PFSK-1 (cell line): Measurements from ENCODE around the gene GCFC2.

ENCODE experiments used
- FOXP2 ChIP-seq: optimal IDR thresholded peaks from 2 replicates; pipeline ENCODE3; 2011; ENCODE audit warnings: borderline replicate concordance, control low read depth, inconsistent platforms; ENCODE audit not compliant: insufficient read depth; ENCODE audit errors: extremely low read length, extremely low read depth
- POLR2AphosphoS5 ChIP-seq: IDR thresholded peaks from 2 replicates; pipeline ENCODE4 v1.6.1; 2012; ENCODE audit warnings: low read depth, mild to moderate bottlenecking, control low read depth, low read length, moderate library complexity
- SIN3A ChIP-seq: IDR thresholded peaks from 2 replicates; pipeline ENCODE4 v1.6.1; 2012; ENCODE audit warnings: mild to moderate bottlenecking, low read length, moderate library complexity, borderline replicate concordance; ENCODE audit not compliant: insufficient read depth
- TAF1 ChIP-seq: IDR thresholded peaks from 2 replicates; pipeline ENCODE4 v1.6.1; 2012; ENCODE audit warnings: low read length, control low read depth, borderline replicate concordance; ENCODE audit not compliant: insufficient read depth
- TF ChIP-seq, protein P1 (sequence below), 2 experiments: IDR thresholded peaks; 2 replicates each; pipeline versions ENCODE4 v1.6.1 to v1.8.0; 2011 to 2012; ENCODE audit warnings: low read depth in 2 of 2, low read length in 2 of 2, control low read depth in 1 of 2, inconsistent platforms in 1 of 2, mild to moderate bottlenecking in 1 of 2, moderate library complexity in 1 of 2; ENCODE audit not compliant: insufficient read depth in 1 of 2

DNA sequence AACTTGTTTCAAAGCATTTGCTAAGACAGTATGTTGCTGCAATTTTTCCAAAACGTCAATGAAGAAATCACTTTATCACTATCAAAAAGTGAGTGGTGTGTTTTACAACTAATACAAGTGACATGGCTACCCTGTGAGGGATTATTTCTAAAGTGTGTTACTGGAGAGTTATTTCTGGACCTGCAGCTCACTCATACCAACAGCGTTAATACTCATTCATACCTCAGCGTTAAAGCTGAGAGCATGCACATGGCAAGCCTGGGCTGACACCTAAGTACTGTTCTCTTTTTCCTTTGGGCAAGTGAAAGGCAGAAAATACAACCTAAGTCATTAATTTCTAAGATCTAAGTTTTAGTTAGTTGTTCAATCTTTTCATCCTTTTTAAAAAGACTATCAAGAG is 77.1 kb downstream of the GCFC2 start:
- TF ChIP-seq, protein P1, sequence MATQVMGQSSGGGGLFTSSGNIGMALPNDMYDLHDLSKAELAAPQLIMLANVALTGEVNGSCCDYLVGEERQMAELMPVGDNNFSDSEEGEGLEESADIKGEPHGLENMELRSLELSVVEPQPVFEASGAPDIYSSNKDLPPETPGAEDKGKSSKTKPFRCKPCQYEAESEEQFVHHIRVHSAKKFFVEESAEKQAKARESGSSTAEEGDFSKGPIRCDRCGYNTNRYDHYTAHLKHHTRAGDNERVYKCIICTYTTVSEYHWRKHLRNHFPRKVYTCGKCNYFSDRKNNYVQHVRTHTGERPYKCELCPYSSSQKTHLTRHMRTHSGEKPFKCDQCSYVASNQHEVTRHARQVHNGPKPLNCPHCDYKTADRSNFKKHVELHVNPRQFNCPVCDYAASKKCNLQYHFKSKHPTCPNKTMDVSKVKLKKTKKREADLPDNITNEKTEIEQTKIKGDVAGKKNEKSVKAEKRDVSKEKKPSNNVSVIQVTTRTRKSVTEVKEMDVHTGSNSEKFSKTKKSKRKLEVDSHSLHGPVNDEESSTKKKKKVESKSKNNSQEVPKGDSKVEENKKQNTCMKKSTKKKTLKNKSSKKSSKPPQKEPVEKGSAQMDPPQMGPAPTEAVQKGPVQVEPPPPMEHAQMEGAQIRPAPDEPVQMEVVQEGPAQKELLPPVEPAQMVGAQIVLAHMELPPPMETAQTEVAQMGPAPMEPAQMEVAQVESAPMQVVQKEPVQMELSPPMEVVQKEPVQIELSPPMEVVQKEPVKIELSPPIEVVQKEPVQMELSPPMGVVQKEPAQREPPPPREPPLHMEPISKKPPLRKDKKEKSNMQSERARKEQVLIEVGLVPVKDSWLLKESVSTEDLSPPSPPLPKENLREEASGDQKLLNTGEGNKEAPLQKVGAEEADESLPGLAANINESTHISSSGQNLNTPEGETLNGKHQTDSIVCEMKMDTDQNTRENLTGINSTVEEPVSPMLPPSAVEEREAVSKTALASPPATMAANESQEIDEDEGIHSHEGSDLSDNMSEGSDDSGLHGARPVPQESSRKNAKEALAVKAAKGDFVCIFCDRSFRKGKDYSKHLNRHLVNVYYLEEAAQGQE (IDR thresholded peaks at IDR 0.05; ENCODE audit: insufficient read depth in 1 of 2, low read depth in 2 of 2, low read length in 2 of 2): no peak
- TF ChIP-seq POLR2AphosphoS5 (no peak), TAF1 (no peak), SIN3A (no peak), FOXP2 (no peak)
